Measurements from ENCODE around the gene BRD3OS. TPM values are rescaled to one million over a fixed set of nuclear protein-coding genes. Genes with fewer than 3 reads are reported as not detected.

BRD3OS gene
- total and polyA plus RNA-seq, 2 of the 4 experiments (the other 2 are of a cell fraction): 15.8 to 20.7 TPM

GRCh38 chr9:134025606-134026541 lies 593 bp downstream of the BRD3OS start:
- WGBS, 2 experiments (ENCODE audit: extremely low coverage in 2 of 2, insufficient read length in 1 of 2): 20% methylated on average over 31 of the region's 66 CpGs; no CpG with 5 or more reads in 1 of the 2 experiments
- intact Hi-C loops (cut with micrococcal nuclease) (no loop called here), in situ Hi-C loops (cut with MboI; ENCODE audit: low sequenced_read_pairs) (no loop called here), dilution Hi-C loops (cut with HindIII; ENCODE audit: low sequenced_read_pairs, unreplicated experiment) (no loop called here)
- Histone ChIP-seq H2BK15ac (ENCODE audit: low read depth, low read length) (no peak overlapping the region), H2AK5ac (ENCODE audit: low read depth, low read length) (peak overlapping the region; percentile 69; the same call in 1 of the 2 replicates), H4K5ac (ENCODE audit: low read depth, low read length) (no peak overlapping the region), H3K4ac (ENCODE audit: low read depth, low read length) (0 out of 2 replicates have a peak overlapping the region, but pooled peaks have one; percentile 53), H3K27me3 (ENCODE audit: control insufficient read depth, insufficient read depth, low read length) (no peaks in the 10 kb centered on the region), H3K18ac (ENCODE audit: low read depth, low read length) (no peak overlapping the region), H3K9me3 (ENCODE audit: control insufficient read depth, insufficient read depth, low read length) (no peaks in the 10 kb centered on the region), H3K4me2 (ENCODE audit: low read depth, low read length) (peak overlapping the region; percentile 89), H3K14ac (replicated peaks; ENCODE audit: low read depth, low read length) (no peak overlapping the region), H3K36me3 (ENCODE audit: control insufficient read depth, insufficient read depth, low read length) (peaks cover 20% of the 10 kb centered on the region; the same call in 1 of the 2 replicates), H4K20me1 (ENCODE audit: insufficient read depth, low read length) (no peaks in the 10 kb centered on the region), H2BK120ac (ENCODE audit: low read depth, low read length) (0 out of 2 replicates have a peak overlapping the region, but pooled peaks have one; percentile 32), H2AK9ac (replicated peaks; ENCODE audit: low read depth, low read length, poor library complexity) (peak overlapping the region; percentile 85), H3K23ac (ENCODE audit: low read depth, low read length) (0 out of 2 replicates have a peak overlapping the region, but pooled peaks have one; percentile 24), H3K4me3 (ENCODE audit: insufficient read depth, low read depth, low read length) (peak overlapping the region; percentile 86), H4K91ac (ENCODE audit: insufficient read depth, low read depth, low read length) (no peak overlapping the region; the same call in 1 of the 2 replicates), H3K9ac (ENCODE audit: low read depth, low read length) (peak overlapping the region; percentile 66), H3K4me1 (ENCODE audit: control insufficient read depth, insufficient read depth, low read length) (peaks cover 3% of the 10 kb centered on the region; the same call in 1 of the 2 replicates), H3K79me1 (ENCODE audit: low read depth in 1 of 2, low read length in 2 of 2) (peaks cover 0 to 19% of the 10 kb centered on the region in 2 experiments; a peak in 3 of 4 replicates), H2AFZ (replicated peaks; ENCODE audit: low read length, poor library complexity) (peak overlapping the region; percentile 98), H4K8ac (ENCODE audit: low read depth in 2 of 2, low read length in 2 of 2) (peak overlapping the region; percentile 64 to 83; a peak in 2 of 4 replicates), H3K27ac (ENCODE audit: insufficient read depth, low read length) (peak overlapping the region; percentile 57), H2BK5ac (ENCODE audit: low read depth, low read length, poor library complexity, severe bottlenecking) (peak overlapping the region; percentile 19), H2BK20ac (ENCODE audit: low read depth, low read length) (no peak overlapping the region), H3K9me1 (ENCODE audit: insufficient read depth, low read length) (peaks cover 2% of the 10 kb centered on the region; the same call in 1 of the 2 replicates), H3K56ac (ENCODE audit: extremely low read depth, insufficient read depth, low read length) (peak overlapping the region; percentile 32; the same call in 1 of the 2 replicates)
- CTCF ChIA-PET: interaction anchor here (0.6 to 0.9 kb wide), 2 partner anchors 33 to 72 kb away, joined by 3 to 4 read pairs; no protein-coding TSS in a partner anchor
- POLR2A ChIA-PET (ENCODE audit: unreplicated experiment): interaction anchor here (0.6 kb wide), 1 partner anchor 262 kb away, joined by 4 read pairs; no protein-coding TSS in a partner anchor
- ATAC-seq (ENCODE audit: low read depth): peak; percentile 6
- DNase-seq: peak; percentile 41
- BruUV-seq (replicated peaks): no TSS peak
- TF ChIP-seq SMC3 (IDR thresholded peaks at IDR 0.05; ENCODE audit: low read depth, low read length) (peak; percentile 11; the same call in 1 of the 2 replicates), USF2 (IDR thresholded peaks at IDR 0.05; ENCODE audit: low read depth, low read length) (no peak), CTCF (conservative IDR thresholded peaks at IDR 0.05; ENCODE audit: low read depth, low read length) (peak; percentile 28; the same call in 1 of the 2 replicates), RFX5 (IDR thresholded peaks at IDR 0.05; ENCODE audit: low read depth, low read length) (no peak)
